HCT116 (cell line): ENCODE measurements around the gene NLGN4Y. TPM values are rescaled to one million over a fixed set of nuclear protein-coding genes. Genes with fewer than 3 reads are reported as not detected.

Source experiments
- ATAC-seq: fragments of 200-7000 bp; cut with Tn5 transposase; 2 replicates; pipeline ENCODE4 v1.9.1; 2020; ENCODE audit warnings: mild to moderate bottlenecking, moderate library complexity
- BruUV-seq: library from RNA; stranded (reverse); fragments of 400-500 nt; replicated peaks from 2 replicates; lab custom pipeline; 2021; lab: Mats Ljungman, UMichigan
- CTCF ChIA-PET: fragments of 300-600 bp; sonication (Branson Sonifier 250); formaldehyde crosslinking; loops from one replicate; lab custom pipeline; 2021; ENCODE audit warnings: antibody characterized with exemption; lab: Charles Lee
- POLR2A ChIA-PET: fragments of 300-600, 350-600 bp; sonication (Branson Sonifier 250); formaldehyde crosslinking; loops from one replicate; lab custom pipeline; 2021; ENCODE audit warnings: antibody characterized with exemption; lab: Charles Lee
- RAD21 ChIA-PET, 2 experiments: fragments of 300-600 bp; sonication (Branson Sonifier 250); formaldehyde crosslinking; loops; one replicate each; lab custom pipeline; 2023; ENCODE audit warnings: low total read pairs in 2 of 2; ENCODE audit not compliant: uncharacterized antibody in 2 of 2, unreplicated experiment in 2 of 2, low non-redundant PET in 1 of 2; lab: Charles Lee
- DNase-seq: peaks from one replicate; pipeline ENCODE4 v3.0.0-alpha.2; 2010; ENCODE audit warnings: low read depth, low spot score
- H2AFZ ChIP-seq: fragments of 200-600 bp; shearing (Covaris generic), sonication (generic); 2 replicates; pipeline ENCODE4 v1.6.1; 2017; ENCODE audit warnings: low read depth, mixed run types, mixed read lengths, antibody characterized with exemption, low read length; ENCODE audit not compliant: poor library complexity, severe bottlenecking
- H3K27ac ChIP-seq: 2 replicates; pipeline ENCODE4 v1.5.1; 2012; ENCODE audit warnings: low read depth, low read length
- H3K27me3 ChIP-seq: fragments of 200-600 bp; sonication (generic); 2 replicates; pipeline ENCODE4 v1.6.1; 2016; ENCODE audit warnings: mixed run types, low read length, mixed read lengths; ENCODE audit not compliant: insufficient read depth
- H3K36me3 ChIP-seq, 2 experiments: fragments of 200-500 bp in 1 of 2; fragments of 200-600 bp in 1 of 2; sonication (Bioruptor generic) in 1 of 2; sonication (generic) in 1 of 2; 2 replicates each; pipeline versions ENCODE4 v1.5.1 to v1.6.1; 2014 to 2016; ENCODE audit warnings: low read length in 2 of 2, inconsistent platforms in 1 of 2, mixed read lengths in 1 of 2, mixed run types in 1 of 2; ENCODE audit not compliant: insufficient read depth in 2 of 2, control insufficient read depth in 1 of 2
- H3K4me1 ChIP-seq, 2 experiments: fragments of 200-600 bp in 1 of 2; sonication (generic) in 1 of 2; 2 replicates each; pipeline versions ENCODE4 v1.5.1 to v1.6.1; 2012 to 2017; ENCODE audit warnings: low read length in 2 of 2, inconsistent platforms in 1 of 2, mild to moderate bottlenecking in 1 of 2, mixed read lengths in 1 of 2, mixed run types in 1 of 2, moderate library complexity in 1 of 2; ENCODE audit not compliant: insufficient read depth in 2 of 2, control insufficient read depth in 1 of 2
- H3K4me2 ChIP-seq: fragments of 200-600 bp; sonication (generic); 2 replicates; pipeline ENCODE4 v1.6.1; 2017; ENCODE audit warnings: mixed run types, low read length, mixed read lengths
- H3K4me3 ChIP-seq, 2 experiments: fragments of 200-600 bp in 1 of 2; sonication (generic) in 1 of 2; replicated peaks in 1 of 2; 2 replicates each; pipeline ENCODE4 v1.5.1; 2011 to 2016; ENCODE audit warnings: low read length in 2 of 2, control low read depth in 1 of 2, low read depth in 1 of 2, mild to moderate bottlenecking in 1 of 2, mixed read lengths in 1 of 2, mixed run types in 1 of 2
- H3K79me2 ChIP-seq: fragments of 200-600 bp; sonication (generic); 2 replicates; pipeline ENCODE4 v1.6.1; 2017; ENCODE audit warnings: mild to moderate bottlenecking, mixed run types, low read length, moderate library complexity, mixed read lengths; ENCODE audit not compliant: insufficient read depth
- H3K9ac ChIP-seq: fragments of 200-600 bp; sonication (generic); 2 replicates; pipeline ENCODE4 v1.6.1; 2016; ENCODE audit warnings: low read length, mixed read lengths
- H3K9me2 ChIP-seq: fragments of 200-600 bp; sonication (generic), shearing (Covaris generic); 2 replicates; pipeline ENCODE4 v1.6.1; 2017; ENCODE audit warnings: mixed run types, mild to moderate bottlenecking, moderate library complexity; ENCODE audit not compliant: insufficient read depth
- H3K9me3 ChIP-seq, 2 experiments: fragments of 200-500 bp in 1 of 2; fragments of 200-600 bp in 1 of 2; sonication (Bioruptor generic) in 1 of 2; sonication (generic) in 1 of 2; 2 replicates each; pipeline ENCODE4 v1.6.1; 2014 to 2017; ENCODE audit warnings: low read length in 2 of 2, mixed read lengths in 2 of 2, inconsistent platforms in 1 of 2, low read depth in 1 of 2, mild to moderate bottlenecking in 1 of 2, mixed run types in 1 of 2, moderate library complexity in 1 of 2; ENCODE audit not compliant: control insufficient read depth in 1 of 2, insufficient read depth in 1 of 2
- H4K20me1 ChIP-seq: fragments of 200-600 bp; sonication (generic), shearing (Covaris generic); 2 replicates; pipeline ENCODE4 v1.6.1; 2017; ENCODE audit warnings: mixed run types, mild to moderate bottlenecking, moderate library complexity; ENCODE audit not compliant: insufficient read depth
- ATF3 ChIP-seq: IDR thresholded peaks from 2 replicates; pipeline ENCODE4 v1.6.1; 2012
- CBX3 ChIP-seq: IDR thresholded peaks from 2 replicates; pipeline ENCODE4 v1.6.1; 2012; ENCODE audit warnings: low read depth
- CEBPB ChIP-seq: IDR thresholded peaks from 2 replicates; pipeline ENCODE4 v1.6.1; 2012; ENCODE audit warnings: low read depth
- EGR1 ChIP-seq: IDR thresholded peaks from 2 replicates; pipeline ENCODE4 v1.6.1; 2012; ENCODE audit warnings: low read depth
- ELF1 ChIP-seq: IDR thresholded peaks from 2 replicates; pipeline ENCODE4 v1.6.1; 2012; ENCODE audit warnings: low read depth, borderline replicate concordance
- EZH2phosphoT487 ChIP-seq: fragments of 200-600 bp; IDR thresholded peaks from 2 replicates; pipeline ENCODE4 v1.6.1; 2018; ENCODE audit warnings: antibody characterized with exemption, borderline replicate concordance
- FOSL1 ChIP-seq: IDR thresholded peaks from 2 replicates; pipeline ENCODE4 v1.6.1; 2012; ENCODE audit warnings: low read depth
- JUND ChIP-seq: IDR thresholded peaks from 2 replicates; pipeline ENCODE4 v1.6.1; 2012
- MAX ChIP-seq: IDR thresholded peaks from 2 replicates; pipeline ENCODE4 v1.6.1; 2012
- POLR2AphosphoS5 ChIP-seq: IDR thresholded peaks from 2 replicates; pipeline ENCODE4 v1.6.1; 2011; ENCODE audit warnings: mild to moderate bottlenecking, low read depth, low read length, moderate library complexity
- RAD21 ChIP-seq: IDR thresholded peaks from 2 replicates; pipeline ENCODE4 v1.6.1; 2012; ENCODE audit warnings: low read depth, mild to moderate bottlenecking
- REST ChIP-seq: IDR thresholded peaks from 2 replicates; pipeline ENCODE4 v1.6.1; 2012; ENCODE audit warnings: low read depth
- SIN3A ChIP-seq: IDR thresholded peaks from 2 replicates; pipeline ENCODE4 v1.6.1; 2012; ENCODE audit warnings: low read depth
- SP1 ChIP-seq: IDR thresholded peaks from 2 replicates; pipeline ENCODE4 v1.6.1; 2012; ENCODE audit warnings: low read depth
- SRF ChIP-seq: IDR thresholded peaks from 2 replicates; pipeline ENCODE4 v1.6.1; 2012; ENCODE audit warnings: low read depth
- TCF7L2 ChIP-seq: IDR thresholded peaks from 2 replicates; pipeline ENCODE4 v1.7.0; 2011; ENCODE audit warnings: borderline replicate concordance, inconsistent platforms; ENCODE audit not compliant: insufficient read depth, insufficient read length; ENCODE audit errors: extremely low read depth
- ZBTB33 ChIP-seq: IDR thresholded peaks from 2 replicates; pipeline ENCODE4 v1.6.1; 2011; ENCODE audit warnings: mild to moderate bottlenecking, low read length, moderate library complexity; ENCODE audit not compliant: insufficient replicate concordance; ENCODE audit errors: extremely low read depth
- ZFX ChIP-seq: fragments of 450-650 bp; IDR thresholded peaks from 2 replicates; pipeline ENCODE4 v1.6.1; 2017
- ZNF274 ChIP-seq: fragments of 200-500 bp; sonication (Bioruptor generic); IDR thresholded peaks from 2 replicates; pipeline ENCODE4 v1.6.1; 2014; ENCODE audit warnings: mild to moderate bottlenecking, low read depth, low read length, inconsistent platforms
- intact Hi-C: fragments of 100-400 bp; cut with micrococcal nuclease; formaldehyde crosslinking; loops from 2 replicates; pipeline ENCODE4 v1.10.0; 2022
- total RNA-seq: library from RNA; stranded (reverse); gene quantifications from one replicate; pipeline ENCODE4 v1.2.1, GENCODE V29; 2021; ENCODE audit not compliant: unreplicated experiment

Gene NLGN4Y
- total RNA-seq, 1 experiment from 2014 or later, result 0.22 TPM

- no peaks in the 10 kb centered on the region for H4K20me1 ChIP-seq
- no peaks in the 10 kb centered on the region for H3K27me3 ChIP-seq
- no peaks in the 10 kb centered on the region for H3K79me2 ChIP-seq
- no peak overlapping the region for H3K4me2 ChIP-seq
- H3K9ac ChIP-seq, result no peak overlapping the region
- no peak overlapping the region for H3K27ac ChIP-seq
- BruUV-seq, result no TSS peak
- no peak overlapping the region for H2AFZ ChIP-seq
- intact Hi-C loops, result no loop called here
- H3K4me1 ChIP-seq, result no peaks in the 10 kb centered on the region
- H3K9me3 ChIP-seq, result no peaks in the 10 kb centered on the region
- POLR2A ChIA-PET, result no interaction called here
- TF ChIP-seq EZH2phosphoT487 (no peak), FOSL1 (no peak), CEBPB (no peak), SIN3A (no peak), CBX3 (no peak), TCF7L2 (no peak), ZNF274 (no peak), ZBTB33 (no peak), JUND (no peak), RAD21 (no peak), ZFX (no peak), ATF3 (no peak), EGR1 (no peak), SP1 (no peak), SRF (no peak), POLR2AphosphoS5 (no peak), ELF1 (no peak), REST (no peak), MAX (no peak)
- no peaks in the 10 kb centered on the region for H3K9me2 ChIP-seq
- H3K4me3 ChIP-seq, result no peak overlapping the region
- no peaks in the 10 kb centered on the region for H3K36me3 ChIP-seq
- ATAC-seq, result no peak
- DNase-seq, result no peak
- CTCF ChIA-PET, result no interaction called here
- RAD21 ChIA-PET, result no interaction called here
Observed at GRCh38 chrY:14778208-14778607, 253.9 kb downstream of the NLGN4Y start.
